ENCODE results near the gene ECPAS.
"Not testable (repeated sequence)": the region's sequence is repeated elsewhere in the genome, so short reads cannot be mapped to it uniquely, and the experiment has no call there.

The ECPAS gene

DNA sequence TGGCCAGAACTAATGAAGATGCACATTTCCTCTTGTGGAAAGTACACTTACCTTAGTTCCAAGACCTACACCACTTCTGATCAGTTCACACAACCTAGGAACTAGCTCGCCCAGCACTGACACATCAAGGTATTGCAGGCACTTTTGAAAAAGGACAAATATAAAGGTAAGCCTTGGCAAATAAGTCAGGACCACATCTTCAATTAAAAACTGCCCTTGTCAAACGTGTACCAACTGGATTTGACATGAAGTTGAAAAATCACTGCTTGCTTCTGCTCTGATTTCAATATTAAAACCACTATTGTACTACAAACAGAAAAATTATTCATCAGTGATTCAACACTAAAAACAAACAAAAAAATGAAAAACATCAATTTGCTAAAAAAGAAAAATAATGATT, 109.1 kb downstream of the ECPAS start:
- no peak for DNase-seq
- in situ Hi-C loops (cut with MboI; ENCODE audit: low pct_unique_long_range_greater_than_20kb, low sequenced_read_pairs) = no loop called here

- no peak for DNase-seq
- in situ Hi-C loops (cut with MboI; ENCODE audit: low pct_unique_long_range_greater_than_20kb, low sequenced_read_pairs) = no loop called here
These were observed 111.9 kb downstream of the ECPAS start for GRCh38 chr9:111372297-111372696.

GRCh38 chr9:111366978-111367377, 117.2 kb downstream of the ECPAS start:
- in situ Hi-C loops (cut with MboI; ENCODE audit: low pct_unique_long_range_greater_than_20kb, low sequenced_read_pairs) = no loop called here
- DNase-seq = no peak

- no peak for DNase-seq
- in situ Hi-C loops (cut with MboI; ENCODE audit: low pct_unique_long_range_greater_than_20kb, low sequenced_read_pairs) = no loop called here
These were observed 121.7 kb downstream of the ECPAS start for GRCh38 chr9:111362526-111362925.

DNA sequence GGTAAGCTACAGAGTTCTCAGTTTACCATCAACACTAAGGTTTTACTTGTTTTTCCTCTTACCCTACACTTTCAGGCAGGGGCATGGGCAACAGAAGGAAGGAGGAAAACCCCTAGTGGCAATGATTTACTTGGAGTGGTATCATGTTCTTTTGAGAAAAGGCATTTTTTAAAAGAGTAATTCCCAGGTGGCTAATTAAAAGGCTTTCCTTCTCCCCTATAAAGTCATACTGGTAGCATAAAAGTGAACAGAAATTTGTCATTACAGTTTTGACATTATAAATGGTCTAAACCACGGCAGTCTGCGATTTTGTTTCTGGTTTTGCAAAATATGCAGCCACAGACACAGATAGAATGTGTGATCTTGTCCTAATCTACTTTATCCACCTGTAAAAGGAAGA, 123.3 kb downstream of the ECPAS start:
- DNase-seq = no peak
- in situ Hi-C loops (cut with MboI; ENCODE audit: low pct_unique_long_range_greater_than_20kb, low sequenced_read_pairs) = no loop called here

DNA sequence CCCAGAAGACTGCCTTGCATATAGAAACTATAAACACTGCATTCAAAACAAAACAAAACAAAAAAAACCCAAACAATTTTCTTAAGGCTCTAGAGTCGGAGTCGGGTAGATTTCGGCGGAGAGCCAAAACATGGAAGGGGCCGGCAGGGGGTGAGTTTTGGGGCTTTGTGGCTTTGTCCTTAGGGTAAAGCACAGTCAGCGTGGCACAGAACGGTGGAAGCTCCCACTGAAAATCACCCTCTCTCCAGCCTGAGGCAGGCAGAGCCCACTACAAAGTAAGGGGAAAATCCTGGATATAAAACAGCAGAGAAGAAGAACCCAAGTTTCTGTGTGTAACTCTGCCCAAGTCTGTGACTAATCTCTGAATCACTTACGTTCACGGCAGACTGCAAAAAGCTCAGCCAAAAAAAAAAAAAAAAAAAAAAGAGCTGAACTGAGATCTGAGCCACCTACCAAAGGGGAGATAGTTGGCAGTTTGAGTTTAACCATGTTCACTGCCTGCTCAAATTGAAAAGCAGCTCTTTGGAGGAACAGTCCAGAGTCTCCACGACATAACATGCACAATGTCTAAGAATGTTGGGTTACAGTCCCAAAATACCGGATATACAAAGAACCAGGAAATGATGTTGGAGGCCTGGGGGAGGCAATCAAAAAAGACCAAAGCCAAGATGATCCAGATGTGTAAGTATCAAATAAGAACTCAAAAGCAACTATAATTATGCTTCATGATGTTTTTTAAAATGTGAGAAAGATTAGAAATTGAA, 127.5 kb downstream of the ECPAS start:
- no peak for DNase-seq
- in situ Hi-C loops (cut with MboI; ENCODE audit: low pct_unique_long_range_greater_than_20kb, low sequenced_read_pairs) = no loop called here

- DNase-seq = no peak
- in situ Hi-C loops (cut with MboI; ENCODE audit: low pct_unique_long_range_greater_than_20kb, low sequenced_read_pairs) = no loop called here
These were observed 131.6 kb downstream of the ECPAS start for GRCh38 chr9:111352545-111352944.

- in situ Hi-C loops (cut with MboI; ENCODE audit: low pct_unique_long_range_greater_than_20kb, low sequenced_read_pairs) = no loop called here
- DNase-seq = no peak
These were observed 133.6 kb downstream of the ECPAS start for GRCh38 chr9:111350556-111350955.

DNA sequence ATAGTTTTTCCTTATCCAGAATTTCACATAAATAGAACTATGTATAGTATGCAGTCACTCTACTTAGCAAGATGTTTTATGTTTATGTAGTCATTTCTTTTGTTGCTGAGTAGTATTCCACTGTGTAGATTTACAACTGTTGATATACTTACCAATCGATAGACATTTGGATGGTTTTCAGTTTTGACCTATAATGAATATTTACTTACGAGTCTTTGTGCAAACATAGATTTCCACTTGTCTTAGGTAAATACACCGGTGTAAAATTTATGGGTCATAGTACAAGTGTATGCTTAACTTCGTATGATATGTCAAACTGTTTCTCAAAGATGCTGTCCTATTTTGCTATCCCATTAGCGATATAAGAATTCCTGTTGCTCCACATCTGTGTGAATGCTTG, 134.4 kb downstream of the ECPAS start:
- in situ Hi-C loops (cut with MboI; ENCODE audit: low pct_unique_long_range_greater_than_20kb, low sequenced_read_pairs) = no loop called here

GRCh38 chr9:111348821-111349271, 135.3 kb downstream of the ECPAS start:
- no peak for DNase-seq
- in situ Hi-C loops (cut with MboI; ENCODE audit: low pct_unique_long_range_greater_than_20kb, low sequenced_read_pairs) = no loop called here

More for the DNA sequence above, 134.4 kb downstream of the ECPAS start:
- no peak for DNase-seq

DNA sequence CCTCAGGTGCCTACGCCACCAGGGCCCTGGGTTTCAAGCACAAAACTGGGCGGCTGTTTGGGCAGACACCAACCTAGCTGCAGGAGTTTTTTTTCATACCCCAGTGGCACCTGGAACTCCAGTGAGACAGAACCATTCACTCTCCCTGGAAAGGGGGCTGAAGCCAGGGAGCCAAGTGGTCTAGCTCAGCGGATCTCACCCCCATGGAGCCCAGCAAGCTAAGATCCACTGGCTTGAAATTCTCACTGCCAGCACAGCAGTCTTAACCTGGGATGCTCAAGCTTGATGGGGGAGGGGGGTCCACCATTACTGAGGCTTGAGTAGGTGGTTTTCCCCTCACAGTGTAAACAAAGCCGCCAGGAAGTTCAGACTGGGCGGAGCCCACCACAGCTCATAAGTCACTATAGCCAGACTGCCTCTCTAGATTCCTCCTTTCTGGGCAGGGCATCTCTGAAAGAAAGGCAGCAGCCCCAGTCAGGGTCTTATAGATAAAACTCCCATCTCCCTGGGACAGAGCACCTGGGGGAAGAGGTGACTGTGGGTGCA, 149.8 kb downstream of the ECPAS start:
- DNase-seq; in situ Hi-C loops (cut with MboI; ENCODE audit: low pct_unique_long_range_greater_than_20kb, low sequenced_read_pairs): not testable (repeated sequence)

DNA sequence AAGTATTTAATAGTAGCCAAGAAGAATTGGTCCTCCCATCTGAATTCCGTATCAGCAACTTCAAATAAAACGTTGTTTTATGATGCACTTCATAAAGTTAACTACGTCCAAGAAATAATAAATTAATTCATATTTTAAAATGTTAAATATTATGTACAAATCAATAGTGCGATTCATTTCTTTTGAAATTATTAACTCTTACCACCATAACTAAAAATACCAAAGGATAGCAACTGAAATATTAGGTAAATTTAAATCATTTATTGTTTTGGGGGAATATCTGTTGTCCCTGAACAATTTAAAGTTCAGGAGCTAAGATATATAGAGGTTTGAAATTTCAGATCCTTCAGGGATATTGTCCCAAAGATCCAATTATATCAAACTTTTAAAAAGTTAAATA, 154.1 kb downstream of the ECPAS start, which contains the start of gene OR2K2:
OR2K2 (minus strand) TSS at position 101 of the 400 bp plus-strand sequence. CDS start 1,791 bp downstream, outside the sequence.
- in situ Hi-C loops (cut with MboI; ENCODE audit: low pct_unique_long_range_greater_than_20kb, low sequenced_read_pairs) = no loop called here
- DNase-seq = no peak

DNA sequence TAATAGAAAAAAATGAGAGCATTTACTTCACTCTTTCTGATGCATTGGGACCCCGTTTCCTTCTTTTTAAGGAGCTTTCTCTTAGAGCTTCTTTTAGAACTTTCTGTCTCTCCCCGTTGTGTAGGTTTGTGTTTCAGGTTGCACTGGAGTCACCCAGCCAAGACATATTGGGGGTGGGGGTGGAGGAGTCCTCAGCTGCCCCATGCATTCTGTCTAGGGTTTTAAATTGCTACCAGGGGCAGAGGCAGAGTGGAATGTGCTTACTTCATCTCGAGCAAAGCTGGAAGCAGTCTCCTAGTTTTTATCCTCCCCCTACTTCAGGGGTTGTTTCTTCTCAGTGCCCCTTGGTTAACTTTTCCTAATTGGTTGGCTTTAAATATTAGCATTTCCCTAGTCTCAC, 163.6 kb downstream of the ECPAS start:
- in situ Hi-C loops (cut with MboI; ENCODE audit: low pct_unique_long_range_greater_than_20kb, low sequenced_read_pairs) = no loop called here
- no peak for DNase-seq

DNA sequence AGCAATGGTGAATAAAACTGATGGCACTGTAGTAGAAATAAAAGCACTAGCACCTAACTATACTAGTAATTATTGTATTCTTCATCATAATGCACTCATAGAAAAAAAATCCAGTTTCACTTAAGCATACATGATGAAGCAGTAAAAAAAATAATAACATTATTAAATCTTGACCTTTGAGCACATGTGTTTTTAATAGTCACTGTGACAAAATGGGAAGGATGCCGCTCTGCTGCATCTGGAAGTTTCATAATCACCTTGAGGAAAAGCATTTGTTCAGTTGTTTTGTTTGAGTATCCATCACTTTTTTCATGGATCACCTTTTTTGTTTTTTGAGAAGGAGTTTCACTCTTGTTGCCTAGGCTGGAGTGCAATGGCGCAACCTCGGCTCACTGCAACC, 167.4 kb downstream of the ECPAS start:
- in situ Hi-C loops (cut with MboI; ENCODE audit: low pct_unique_long_range_greater_than_20kb, low sequenced_read_pairs) = no loop called here

More for the DNA sequence above, 167.4 kb downstream of the ECPAS start:
- no peak for DNase-seq
